ENCODE data around the gene ATP6V0D1.

DNA sequence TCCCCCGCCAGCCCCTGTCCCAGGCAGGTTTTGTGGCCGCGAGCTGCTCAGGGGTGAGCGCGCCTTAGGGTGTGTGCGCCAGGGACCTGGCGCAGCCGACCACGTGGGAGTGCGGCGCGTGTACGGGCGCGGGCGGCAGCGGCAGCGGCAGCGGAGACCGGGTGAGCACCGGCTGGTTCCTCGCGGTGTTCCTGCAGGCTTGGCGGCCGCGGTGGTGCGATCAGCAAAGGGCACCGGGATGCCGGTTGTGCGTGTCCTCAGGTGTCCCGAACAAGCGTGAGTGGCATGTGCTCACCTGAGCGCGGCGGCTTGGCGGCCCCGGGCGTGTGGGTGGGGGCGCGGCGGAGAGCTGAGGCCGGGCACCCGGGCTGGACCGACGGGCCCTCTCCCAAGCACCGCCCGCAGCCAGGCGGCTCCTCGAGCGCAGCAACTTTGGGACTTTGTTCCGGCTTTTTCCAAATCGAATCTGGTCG is 50.4 kb downstream of the ATP6V0D1 start:
- no peak for TF ChIP-seq EZH2 (IDR thresholded peaks at IDR 0.05; ENCODE audit: low read length, unreplicated experiment)
- TF ChIP-seq EZH2phosphoT487 (IDR thresholded peaks at IDR 0.05; ENCODE audit: borderline replicate concordance, low read length), result peak; percentile 63

Data from PC-3 (cell line).